Suprapubic skin (tissue), 4 donors: ENCODE measurements around the gene AP4B1. TPM values are rescaled to one million over a fixed set of nuclear protein-coding genes. Genes with fewer than 3 reads are reported as not detected.
A peak's percentile ranks its signal among the peaks of the same experiment; 100 is the strongest.
"Not testable (repeated sequence)": the region's sequence is repeated elsewhere in the genome, so short reads cannot be mapped to it uniquely, and the experiment has no call there.

Experiments
- DNase-seq, 2 donors: peaks; one replicate each; pipeline ENCODE4 v3.0.0-alpha.2; 2019; ENCODE audit warnings: low spot score in 2 of 2
- H3K27ac ChIP-seq: fragments of 200-600 bp; sonication (generic); one replicate; pipeline ENCODE4 v1.5.1; 2019
- H3K27me3 ChIP-seq: fragments of 200-600 bp; sonication (generic); one replicate; pipeline ENCODE4 v1.5.1; 2019
- H3K36me3 ChIP-seq: fragments of 200-600 bp; sonication (generic); one replicate; pipeline ENCODE4 v1.5.1; 2019
- H3K4me1 ChIP-seq: fragments of 200-600 bp; sonication (generic); one replicate; pipeline ENCODE4 v1.5.1; 2019
- H3K4me3 ChIP-seq: fragments of 200-600 bp; sonication (generic); one replicate; pipeline ENCODE4 v1.5.1; 2019; ENCODE audit warnings: mild to moderate bottlenecking
- H3K9me3 ChIP-seq: fragments of 200-600 bp; sonication (generic); one replicate; pipeline ENCODE4 v1.5.1; 2019
- EP300 ChIP-seq: sonication (generic); formaldehyde crosslinking; IDR thresholded peaks from one replicate; pipeline ENCODE4 v1.6.1; 2017; ENCODE audit warnings: antibody characterized with exemption
- POLR2A ChIP-seq, 2 donors: fragments of 450-650 bp; IDR thresholded peaks; one replicate each; pipeline ENCODE4 v1.6.1; 2017; ENCODE audit warnings: antibody characterized with exemption in 2 of 2, mild to moderate bottlenecking in 2 of 2, moderate library complexity in 2 of 2
- POLR2AphosphoS5 ChIP-seq, 3 donors: sonication (generic); formaldehyde crosslinking; IDR thresholded peaks; one replicate each; pipeline ENCODE4 v1.6.1; 2017; ENCODE audit warnings: antibody characterized with exemption in 3 of 3
- WGBS: methylation state at CpG from one replicate; pipeline ENCODE4 v1.1.5; 2018; 5-methylcytosine and 5-hydroxymethylcytosine counted together
- total RNA-seq, 4 donors: library from RNA; depleted of rRNA; stranded (reverse); fragments of >200 nt; gene quantifications; one replicate each; pipeline ENCODE4 v1.1.0, GENCODE V29; 2016
- TF ChIP-seq, protein P1 (sequence below), 2 donors: fragments of 200-600 bp in 1 of 2; fragments of 450-650 bp in 1 of 2; sonication (generic) in 1 of 2; IDR thresholded peaks; one replicate each; pipeline ENCODE4 v1.5.1; 2016 to 2019; ENCODE audit warnings: antibody characterized with exemption in 2 of 2, mild to moderate bottlenecking in 1 of 2, moderate library complexity in 1 of 2

AP4B1 gene
- total RNA-seq: 10 to 100 TPM; 10.9 to 34.0 (median 12.2) TPM

DNA sequence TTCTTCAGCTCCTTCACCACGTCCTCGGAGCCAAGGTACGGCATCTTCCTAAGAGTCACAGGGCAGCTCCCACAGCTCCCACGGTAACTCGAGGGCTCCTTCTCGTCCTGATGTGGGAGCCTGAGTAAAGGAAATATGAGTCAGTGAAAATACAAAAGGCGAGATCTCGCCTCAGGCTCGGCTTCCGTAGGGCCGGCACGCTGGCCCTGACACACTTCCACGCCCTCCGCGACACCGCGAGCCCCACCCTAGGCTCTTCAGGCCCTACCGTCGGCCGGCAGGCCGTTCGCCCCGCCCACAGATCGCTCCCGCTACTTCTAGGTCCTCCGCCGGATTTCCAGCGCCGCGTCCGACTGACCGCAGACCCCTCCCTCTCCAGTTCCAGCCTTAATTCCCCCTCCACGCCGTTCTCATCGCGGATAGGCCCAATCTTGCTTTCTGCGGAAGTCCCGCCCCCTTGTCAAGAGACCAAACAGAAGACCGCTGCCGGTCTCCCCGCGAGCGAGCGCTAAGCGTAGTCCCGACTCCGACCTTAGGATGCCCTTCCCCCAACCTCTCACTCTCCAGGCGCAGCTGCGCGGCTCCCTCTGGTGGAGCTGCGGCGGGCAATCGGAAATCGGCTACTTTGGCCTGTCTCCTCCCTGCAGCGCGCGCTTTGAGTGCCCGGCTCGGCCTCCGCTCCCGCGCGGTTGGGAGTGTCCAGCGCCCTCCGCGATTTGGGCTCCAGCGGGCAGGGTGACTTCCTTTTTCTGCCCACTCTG lies at the start of gene AP4B1, which contains the start of gene DCLRE1B:
TSS of gene AP4B1 (minus strand) at position 126 of the 761 bp plus-strand sequence. CDS start at position 44, 82 bp downstream.
TSS of gene DCLRE1B (plus strand) at position 653 of the 761 bp plus-strand sequence. CDS start 261 bp downstream, outside the sequence.
- TF ChIP-seq EP300 (no peak), POLR2AphosphoS5 (IDR thresholded peaks at IDR 0.05) (peak in 2 of 3 donors; percentile 24 to 94)
- TF ChIP-seq, protein P1, sequence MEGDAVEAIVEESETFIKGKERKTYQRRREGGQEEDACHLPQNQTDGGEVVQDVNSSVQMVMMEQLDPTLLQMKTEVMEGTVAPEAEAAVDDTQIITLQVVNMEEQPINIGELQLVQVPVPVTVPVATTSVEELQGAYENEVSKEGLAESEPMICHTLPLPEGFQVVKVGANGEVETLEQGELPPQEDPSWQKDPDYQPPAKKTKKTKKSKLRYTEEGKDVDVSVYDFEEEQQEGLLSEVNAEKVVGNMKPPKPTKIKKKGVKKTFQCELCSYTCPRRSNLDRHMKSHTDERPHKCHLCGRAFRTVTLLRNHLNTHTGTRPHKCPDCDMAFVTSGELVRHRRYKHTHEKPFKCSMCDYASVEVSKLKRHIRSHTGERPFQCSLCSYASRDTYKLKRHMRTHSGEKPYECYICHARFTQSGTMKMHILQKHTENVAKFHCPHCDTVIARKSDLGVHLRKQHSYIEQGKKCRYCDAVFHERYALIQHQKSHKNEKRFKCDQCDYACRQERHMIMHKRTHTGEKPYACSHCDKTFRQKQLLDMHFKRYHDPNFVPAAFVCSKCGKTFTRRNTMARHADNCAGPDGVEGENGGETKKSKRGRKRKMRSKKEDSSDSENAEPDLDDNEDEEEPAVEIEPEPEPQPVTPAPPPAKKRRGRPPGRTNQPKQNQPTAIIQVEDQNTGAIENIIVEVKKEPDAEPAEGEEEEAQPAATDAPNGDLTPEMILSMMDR (IDR thresholded peaks at IDR 0.05): peak; percentile 38 to 79
- Histone ChIP-seq H3K27me3 (no peaks in the 10 kb centered on the region), H3K36me3 (peaks cover 40% of the 10 kb centered on the region), H3K4me3 (peak within 1 kb of the TSS; percentile 68), H3K4me1 (peaks cover 25% of the 10 kb centered on the region), H3K27ac (peak within 1 kb of the TSS; percentile 94), H3K9me3 (no peaks in the 10 kb centered on the region)
- WGBS: 0% methylated on average over 39 of the region's 67 CpGs
- DNase-seq: peak; percentile 99

DNA sequence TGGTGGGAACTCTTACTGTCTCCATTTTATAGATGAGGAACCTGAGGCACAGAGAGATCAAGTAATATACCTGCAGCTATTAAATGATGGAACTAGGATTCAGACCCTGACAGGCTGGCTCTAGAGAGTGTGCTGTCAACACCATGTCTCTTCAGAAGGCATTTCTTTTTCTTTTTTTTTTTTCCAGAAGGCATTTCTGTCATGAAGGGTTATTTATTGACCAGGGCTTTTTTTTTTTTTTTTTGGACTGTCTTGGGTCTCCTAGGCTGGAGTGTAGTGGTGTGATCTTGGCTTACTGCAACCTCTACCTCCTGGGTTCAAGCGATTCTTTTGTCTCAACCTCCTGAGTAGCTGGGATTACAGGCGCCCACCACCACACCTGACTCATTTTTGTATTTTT lies 47.1 kb upstream of the AP4B1 start:
- 97% methylated on average over 2 of the region's 2 CpGs for WGBS
- TF ChIP-seq EP300 (no peak), POLR2AphosphoS5 (IDR thresholded peaks at IDR 0.05) (no peak), POLR2A (IDR thresholded peaks at IDR 0.05) (no peak)
- TF ChIP-seq, protein P1 (IDR thresholded peaks at IDR 0.05): no peak
- H3K9me3 ChIP-seq: no peaks in the 10 kb centered on the region
- peaks cover 28% of the 10 kb centered on the region for H3K36me3 ChIP-seq
- H3K4me3 ChIP-seq: no peak overlapping the region
- H3K27me3 ChIP-seq: no peaks in the 10 kb centered on the region
- no peak overlapping the region for H3K27ac ChIP-seq
- H3K4me1 ChIP-seq: peaks cover 22% of the 10 kb centered on the region
- no peak for DNase-seq

DNA sequence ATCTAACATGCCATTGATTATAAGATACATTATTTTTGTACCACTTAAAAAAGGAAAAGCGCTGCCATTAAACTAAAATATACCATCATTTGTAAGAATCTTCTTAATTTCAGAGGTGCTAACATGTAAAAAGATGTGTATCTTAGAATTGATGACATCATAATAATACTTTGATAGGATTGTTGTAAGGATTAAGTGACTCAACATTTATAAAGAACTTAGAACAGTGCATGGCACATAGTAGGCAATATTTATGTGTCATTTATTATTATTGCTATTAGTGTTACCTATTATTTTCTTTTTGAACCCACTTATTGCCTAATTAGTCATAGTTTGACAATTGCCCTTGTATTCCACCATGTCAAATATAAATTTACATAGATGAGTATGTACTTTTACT lies 46.3 kb upstream of the AP4B1 start:
- no peak overlapping the region for H3K27ac ChIP-seq
- DNase-seq: no peak
- H3K4me3 ChIP-seq: no peak overlapping the region
- TF ChIP-seq, protein P1 (IDR thresholded peaks at IDR 0.05): no peak
- TF ChIP-seq POLR2A (IDR thresholded peaks at IDR 0.05) (no peak), EP300 (no peak)
- H3K36me3 ChIP-seq: peaks cover 20% of the 10 kb centered on the region
- WGBS: 96% methylated on average over 1 of the region's 1 CpG
- peaks cover 27% of the 10 kb centered on the region for H3K4me1 ChIP-seq
- no peaks in the 10 kb centered on the region for H3K27me3 ChIP-seq
- H3K9me3 ChIP-seq: no peaks in the 10 kb centered on the region

DNA sequence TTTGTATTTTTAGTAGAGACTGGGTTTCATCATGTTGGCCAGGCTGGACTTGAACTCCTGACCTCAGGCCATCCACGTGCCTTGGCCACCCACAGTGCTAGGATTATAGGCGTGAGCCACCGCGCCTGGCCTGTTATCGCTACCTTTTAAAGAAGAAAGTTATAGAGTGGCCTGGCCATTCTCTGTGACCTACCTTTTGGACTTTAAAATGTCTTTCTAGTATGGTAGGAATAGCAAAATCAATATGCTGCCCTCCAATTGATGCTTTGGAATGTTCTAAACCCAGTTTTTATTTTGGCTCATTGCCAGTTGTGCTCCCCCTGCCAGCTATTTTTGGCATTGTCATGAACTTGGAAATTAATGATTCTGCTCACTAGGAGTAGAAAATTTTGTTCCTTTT lies 44.4 kb upstream of the AP4B1 start:
- DNase-seq: no peak
- TF ChIP-seq EP300 (no peak), POLR2A (IDR thresholded peaks at IDR 0.05) (no peak), POLR2AphosphoS5 (IDR thresholded peaks at IDR 0.05) (no peak)
- TF ChIP-seq, protein P1 (IDR thresholded peaks at IDR 0.05): peak; percentile 5 to 20
- Histone ChIP-seq H3K4me1 (peaks cover 27% of the 10 kb centered on the region), H3K27ac (no peak overlapping the region), H3K36me3 (peaks cover 14% of the 10 kb centered on the region), H3K9me3 (no peaks in the 10 kb centered on the region), H3K27me3 (no peaks in the 10 kb centered on the region), H3K4me3 (no peak overlapping the region)
- WGBS: 76% methylated on average over 5 of the region's 5 CpGs

DNA sequence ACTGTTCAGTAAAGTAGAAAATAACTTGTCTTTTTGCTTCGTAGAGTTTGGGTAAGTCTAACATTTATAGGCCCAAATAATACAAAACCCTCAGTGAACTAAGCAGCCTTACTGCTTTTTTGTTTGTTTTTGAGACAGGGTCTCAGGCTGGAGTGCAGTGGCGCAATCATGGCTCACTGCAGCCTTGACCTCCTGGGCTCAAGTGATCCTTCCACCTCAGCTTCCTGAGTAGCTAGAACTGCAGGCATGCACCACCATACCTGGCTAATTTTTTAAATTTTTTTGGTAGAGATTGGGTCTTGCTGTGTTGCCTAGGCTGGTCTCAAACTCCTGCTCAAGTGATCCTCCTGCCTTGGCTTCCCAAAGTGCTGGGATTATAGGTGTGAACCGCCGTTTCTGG lies 43.6 kb upstream of the AP4B1 start:
- 82% methylated on average over 4 of the region's 4 CpGs for WGBS
- H3K4me1 ChIP-seq: peaks cover 27% of the 10 kb centered on the region
- not testable (repeated sequence) for H3K27me3 ChIP-seq, H3K4me3 ChIP-seq, DNase-seq, H3K9me3 ChIP-seq, H3K36me3 ChIP-seq
- H3K27ac ChIP-seq: peak overlapping the region; percentile 5
